HG03039 (cell line): ENCODE measurements around the gene ZNF628.

ENCODE experiments used
- ATAC-seq: cut with Tn5 transposase; IDR thresholded peaks from one replicate; pipeline ENCODE4 v1.9.1; 2021; ENCODE audit warnings: mild to moderate bottlenecking, moderate library complexity; ENCODE audit not compliant: unreplicated experiment

ZNF628 gene

DNA sequence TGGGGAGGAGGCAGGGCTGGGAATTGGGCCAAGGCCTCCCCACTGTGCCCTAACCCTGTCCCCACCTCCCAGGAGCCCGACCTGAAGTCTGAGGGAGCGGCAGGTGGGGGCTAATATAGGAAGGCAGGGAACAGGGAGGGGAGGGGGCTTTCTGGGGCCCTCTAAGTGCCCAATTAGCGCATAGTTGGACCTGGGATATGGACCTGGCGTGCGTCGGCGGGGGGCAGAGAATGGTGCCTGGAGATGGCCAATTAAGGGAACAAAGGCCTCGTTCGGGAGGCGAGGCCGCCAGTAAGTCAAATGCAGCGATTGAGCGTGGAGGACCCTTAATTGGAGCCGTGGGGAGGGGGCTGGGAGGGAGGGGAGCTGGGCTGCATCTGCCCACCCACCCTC is 11.8 kb upstream of the ZNF628 start, which contains the start of gene C19orf85:
Gene C19orf85, minus strand, starts transcription at position 90 of the 393 bp plus-strand sequence. CDS start 197 bp downstream, outside the sequence.
- ATAC-seq, result no peak

DNA sequence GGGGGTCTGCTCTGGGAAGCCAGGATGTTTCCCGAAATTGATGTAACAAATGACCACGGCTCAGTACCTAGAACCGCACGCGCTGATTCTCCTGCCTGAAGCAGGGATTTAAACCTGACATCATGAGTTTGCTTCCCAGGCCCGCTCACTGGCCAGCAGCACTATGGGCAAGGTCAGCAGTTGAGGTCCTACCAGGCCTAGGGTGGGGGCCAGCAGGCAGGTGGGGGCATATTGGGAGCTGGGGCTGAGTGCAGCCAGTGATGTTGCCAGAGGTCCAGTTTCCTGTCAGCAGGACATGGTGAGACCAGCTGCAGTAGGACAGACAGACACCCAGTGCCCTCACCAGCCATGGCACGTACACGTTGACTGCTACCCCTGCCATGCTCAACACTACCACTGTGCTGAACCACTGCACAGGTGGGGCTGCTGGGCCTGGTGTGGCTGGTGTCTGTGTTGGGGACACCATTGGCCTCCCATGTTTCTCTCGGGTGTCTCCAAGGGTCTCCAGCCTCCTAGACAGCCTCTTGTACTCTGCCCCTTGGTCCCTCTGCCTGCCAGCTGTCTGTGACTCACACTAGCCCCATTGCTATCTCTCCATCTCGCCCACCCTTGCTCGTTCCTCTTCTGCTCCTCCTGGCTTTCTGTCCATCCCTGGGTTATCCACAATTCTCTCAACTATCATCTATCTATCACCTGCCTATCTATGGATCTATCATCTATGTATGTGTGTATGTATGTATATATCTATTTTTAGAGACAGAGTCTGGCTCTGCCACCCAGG is 10.8 kb upstream of the ZNF628 start:
- ATAC-seq, result no peak

DNA sequence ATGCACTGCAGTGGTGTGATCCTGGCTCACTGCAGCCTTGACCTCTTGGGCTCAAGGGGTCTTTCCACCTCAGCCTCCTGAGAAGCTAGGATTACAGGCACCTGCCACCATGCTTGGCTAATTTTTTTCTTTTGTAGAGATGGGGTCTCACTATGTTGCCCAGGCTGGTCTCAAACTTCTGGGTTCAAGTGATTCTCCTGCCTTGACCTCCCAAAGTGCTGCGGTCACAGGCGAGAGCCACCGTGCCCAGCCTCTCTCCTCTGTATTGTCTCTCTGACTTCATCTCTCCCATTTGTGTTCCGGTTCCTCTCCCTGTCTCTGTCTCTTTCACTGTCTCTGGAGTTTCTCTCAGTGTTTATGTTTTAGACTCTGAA is 10.2 kb upstream of the ZNF628 start:
- ATAC-seq, result no peak

DNA sequence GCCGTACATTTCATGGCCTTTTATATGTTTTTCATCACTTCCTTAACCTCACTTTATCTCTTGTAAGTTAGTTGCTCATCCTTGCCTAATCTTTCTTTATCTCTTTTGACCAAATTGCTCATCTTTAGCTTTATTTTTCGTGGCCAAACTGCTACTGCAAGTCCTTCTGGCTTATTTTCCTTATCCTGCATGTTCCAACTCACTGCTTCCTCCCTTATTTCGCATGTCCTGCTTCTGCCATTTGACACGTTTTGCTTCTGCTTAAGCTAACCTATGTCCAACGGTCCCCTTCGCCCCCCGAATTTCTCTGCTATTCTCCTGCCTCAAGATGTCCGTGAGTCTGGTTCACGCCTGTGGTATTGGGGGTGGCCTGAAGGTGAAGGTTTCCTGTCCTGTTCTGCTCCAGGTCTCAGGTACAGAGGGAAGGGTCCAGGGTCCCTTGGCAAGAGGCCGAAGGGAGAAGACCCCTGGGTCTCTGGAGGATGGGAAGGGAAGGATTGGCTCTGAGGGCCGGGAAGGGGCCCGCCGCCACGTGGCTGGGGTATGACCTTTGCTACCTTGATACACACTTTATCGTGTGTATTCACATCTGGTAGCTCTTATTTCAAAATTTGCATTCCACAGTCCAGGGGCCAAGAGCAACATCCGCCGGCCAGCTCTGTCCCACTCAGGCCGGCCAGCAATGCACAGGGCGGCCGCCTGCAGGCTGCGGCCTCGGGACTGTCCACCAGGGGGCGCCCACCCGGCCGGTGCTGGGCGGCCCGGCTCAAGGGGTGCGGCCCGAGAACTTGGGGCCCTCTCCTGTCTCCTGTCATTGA is 9.0 kb upstream of the ZNF628 start:
- no peak for ATAC-seq

DNA sequence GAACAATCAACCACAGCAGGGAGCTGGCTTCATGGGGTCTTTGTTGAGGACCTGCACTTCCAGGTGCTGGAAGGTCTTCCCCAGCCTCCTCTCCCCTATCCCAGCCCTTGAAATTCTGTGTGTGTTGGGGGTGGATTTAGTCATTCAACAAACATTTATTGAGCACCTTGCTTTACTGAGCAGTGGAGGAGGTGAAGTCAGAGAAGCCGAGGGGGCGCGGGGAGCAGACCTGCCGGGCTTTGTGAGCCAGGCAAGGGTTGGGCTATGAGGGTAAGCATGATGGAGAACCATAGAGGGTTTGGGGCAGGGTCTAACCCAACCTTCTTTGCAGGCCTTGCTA is 8.4 kb upstream of the ZNF628 start:
- ATAC-seq, result no peak

DNA sequence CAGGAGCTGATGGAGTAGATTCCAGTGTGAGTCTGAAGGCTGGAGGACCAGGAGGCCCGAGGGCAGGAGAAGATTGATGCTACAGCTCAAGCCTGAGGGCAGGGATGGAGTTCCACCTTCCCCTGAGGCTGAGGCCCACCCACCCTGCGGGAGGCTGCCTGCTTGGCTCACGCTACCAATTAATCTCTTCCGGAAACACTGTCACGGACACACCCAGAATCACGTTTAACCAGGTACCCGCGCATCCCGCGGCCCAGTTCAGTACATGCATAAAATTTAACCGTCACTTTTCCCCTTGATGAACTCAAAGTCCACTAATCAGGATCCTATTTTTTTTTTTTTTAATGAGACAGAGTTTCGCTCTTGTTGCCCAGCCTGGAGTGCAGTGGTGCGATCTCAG is 5.2 kb upstream of the ZNF628 start:
- no peak for ATAC-seq

DNA sequence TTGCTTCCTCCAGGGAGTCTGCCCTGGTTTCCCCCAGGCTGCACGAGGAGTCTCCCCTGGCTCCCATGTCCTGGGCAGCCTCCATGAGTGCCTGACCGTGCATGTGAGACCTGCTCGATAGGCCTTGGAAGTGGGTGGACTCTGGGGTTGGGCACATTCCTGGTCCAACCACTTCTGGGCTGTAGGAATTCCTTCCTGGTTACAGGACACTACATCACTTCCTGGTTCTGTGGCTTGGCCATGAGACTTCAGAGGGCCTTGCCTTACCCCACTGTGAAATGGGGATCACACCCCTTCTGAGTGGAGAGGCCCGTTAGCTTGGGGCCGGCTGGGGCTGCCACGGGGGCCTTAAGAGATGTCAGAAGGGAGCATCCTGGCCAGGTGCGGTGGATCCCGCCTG is 4.0 kb upstream of the ZNF628 start:
- no peak for ATAC-seq

DNA sequence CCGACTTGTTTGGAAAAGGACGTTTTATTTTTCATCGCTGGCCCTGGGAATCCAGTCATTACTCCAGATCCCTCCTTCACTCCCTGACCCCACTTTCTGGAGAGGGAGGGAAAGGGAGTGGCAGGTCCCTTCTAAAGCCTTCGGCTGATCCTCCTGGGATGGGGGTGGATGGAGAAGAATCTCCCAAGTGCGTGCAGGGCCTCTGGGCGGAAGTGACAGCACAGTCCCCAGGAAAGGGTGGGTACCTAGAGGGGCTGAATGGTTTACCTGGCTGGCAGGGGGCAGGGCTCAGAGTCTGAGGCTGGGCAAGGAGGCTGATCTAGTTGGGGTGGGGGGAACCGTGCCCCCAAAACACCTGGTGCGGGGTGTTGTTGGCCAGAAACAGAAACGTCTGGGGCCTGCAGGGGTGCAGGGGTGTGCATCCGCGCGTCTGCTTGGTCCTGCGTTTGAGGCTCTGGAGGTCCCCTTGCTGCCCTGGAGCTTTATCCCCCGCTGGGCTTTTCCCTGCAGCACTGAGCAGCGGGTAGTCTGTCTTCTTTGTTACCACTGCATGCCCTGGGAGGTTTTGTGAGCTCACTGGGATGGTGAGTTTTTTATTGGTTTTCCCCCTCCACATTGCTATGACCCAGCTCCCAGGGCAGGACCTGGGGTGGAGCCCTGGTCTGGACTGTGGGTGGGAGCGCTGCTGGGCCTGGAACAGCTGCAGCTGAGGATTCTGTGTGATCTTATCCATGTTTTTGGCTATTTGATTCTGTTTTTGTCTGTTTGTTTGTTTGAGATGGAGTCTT is 3.0 kb upstream of the ZNF628 start:
- no peak for ATAC-seq

DNA sequence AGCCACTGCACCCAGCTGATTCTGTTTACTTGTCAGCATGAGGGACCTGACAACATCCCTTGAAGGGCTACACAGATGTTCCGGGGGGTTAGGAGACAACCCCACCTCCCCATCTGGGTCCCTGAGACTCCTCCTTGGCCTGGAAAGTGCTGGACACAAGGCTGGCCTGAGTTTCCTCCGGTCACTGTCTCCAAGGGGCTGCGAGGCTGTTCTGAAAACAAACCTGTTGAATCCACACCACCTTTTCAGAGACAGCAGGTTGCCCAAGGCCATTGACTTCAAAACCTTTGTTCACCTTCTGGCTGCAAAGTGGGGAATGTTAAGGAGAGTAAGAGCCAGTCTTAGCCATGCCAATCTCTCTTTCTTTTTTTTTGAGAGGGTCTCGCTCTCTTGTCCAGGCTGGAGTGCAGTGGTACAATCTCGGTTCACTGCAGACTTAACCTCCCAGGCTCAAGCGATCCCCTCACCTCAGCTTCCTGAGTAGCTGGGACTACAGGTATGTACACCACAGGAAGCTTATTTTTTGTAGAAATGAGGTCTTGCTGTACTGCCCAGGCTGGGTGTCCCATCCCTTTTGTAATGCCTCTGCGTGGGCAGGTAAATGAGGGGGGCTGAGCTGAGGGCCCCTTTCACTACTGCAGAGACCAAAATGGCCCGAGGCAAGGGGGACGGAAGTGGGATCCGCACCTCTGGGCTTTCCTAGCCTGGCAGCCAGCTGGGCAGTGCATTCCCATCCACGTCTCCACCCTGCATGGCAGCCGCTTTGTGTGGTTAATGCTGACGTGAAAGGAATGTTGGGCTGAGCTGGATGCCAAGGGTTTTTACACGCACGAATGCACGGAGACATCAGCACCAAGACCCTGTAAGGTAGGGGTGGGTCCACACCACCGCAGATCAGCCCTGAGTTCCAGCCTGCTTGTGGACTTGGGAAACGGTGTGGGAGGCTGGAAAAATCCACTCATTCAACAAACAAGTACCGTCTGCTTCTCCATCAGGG is 1.9 kb upstream of the ZNF628 start:
- ATAC-seq, result no peak

DNA sequence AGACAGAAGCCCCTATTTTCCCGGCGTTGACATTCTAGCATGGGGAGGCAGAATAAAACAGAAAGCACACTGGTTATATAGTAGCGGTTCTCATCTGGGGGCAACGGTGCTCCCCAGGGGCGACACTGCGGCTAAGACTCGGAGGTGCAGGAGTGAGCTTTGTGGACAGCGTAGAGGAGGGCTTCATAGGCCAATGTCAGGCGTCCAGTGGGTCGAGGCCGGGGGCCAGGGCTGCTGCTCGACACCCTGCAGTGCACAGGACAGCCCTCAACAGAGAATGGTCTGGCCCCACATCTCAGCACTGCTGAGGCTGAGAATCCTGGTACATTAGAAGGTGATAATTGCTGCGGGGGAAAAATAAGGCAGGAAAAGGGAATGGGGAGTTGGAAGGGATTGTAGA is 1.5 kb downstream of the ZNF628 start:
- ATAC-seq, result no peak

DNA sequence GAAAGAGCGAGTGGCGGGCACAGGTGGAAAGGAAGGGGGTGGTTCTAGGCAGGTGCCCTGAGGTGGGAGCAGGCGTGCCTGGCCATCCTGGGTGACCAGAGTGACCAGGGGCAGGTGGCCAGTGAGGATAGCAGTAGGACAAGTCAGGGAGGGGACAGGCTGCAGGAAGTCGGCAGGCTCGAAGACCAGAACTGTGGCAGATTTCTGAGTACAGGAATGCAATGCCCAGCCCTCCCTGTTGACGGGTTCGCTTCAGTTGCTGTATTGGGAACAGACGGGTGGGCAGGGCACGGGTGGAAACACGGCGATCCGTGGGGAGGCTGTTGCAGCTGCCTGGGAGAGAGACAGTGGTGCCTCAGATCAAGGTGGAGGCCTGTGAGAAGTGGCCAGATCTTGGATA is 1.9 kb downstream of the ZNF628 start:
- ATAC-seq, result no peak

DNA sequence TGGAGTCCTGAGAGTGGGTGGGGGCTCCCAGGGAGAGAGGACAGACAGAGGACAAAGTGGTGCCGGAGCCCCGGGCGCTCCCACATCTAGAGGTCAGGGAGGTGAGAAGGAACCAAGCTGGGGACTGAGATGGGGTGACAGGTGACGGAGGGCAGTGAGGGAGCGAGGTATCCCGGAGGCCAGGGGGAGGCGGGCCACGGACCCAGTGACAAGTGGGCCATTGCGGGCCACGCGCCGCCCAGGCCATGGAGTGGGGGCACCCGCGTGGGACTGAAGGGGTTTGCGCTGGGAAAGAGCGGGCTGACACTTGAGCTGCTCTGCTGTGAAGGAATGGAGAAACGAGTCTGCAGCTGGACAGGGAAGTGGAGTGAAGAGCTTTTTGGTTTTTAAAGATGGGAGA is 2.6 kb downstream of the ZNF628 start:
- ATAC-seq, result no peak

DNA sequence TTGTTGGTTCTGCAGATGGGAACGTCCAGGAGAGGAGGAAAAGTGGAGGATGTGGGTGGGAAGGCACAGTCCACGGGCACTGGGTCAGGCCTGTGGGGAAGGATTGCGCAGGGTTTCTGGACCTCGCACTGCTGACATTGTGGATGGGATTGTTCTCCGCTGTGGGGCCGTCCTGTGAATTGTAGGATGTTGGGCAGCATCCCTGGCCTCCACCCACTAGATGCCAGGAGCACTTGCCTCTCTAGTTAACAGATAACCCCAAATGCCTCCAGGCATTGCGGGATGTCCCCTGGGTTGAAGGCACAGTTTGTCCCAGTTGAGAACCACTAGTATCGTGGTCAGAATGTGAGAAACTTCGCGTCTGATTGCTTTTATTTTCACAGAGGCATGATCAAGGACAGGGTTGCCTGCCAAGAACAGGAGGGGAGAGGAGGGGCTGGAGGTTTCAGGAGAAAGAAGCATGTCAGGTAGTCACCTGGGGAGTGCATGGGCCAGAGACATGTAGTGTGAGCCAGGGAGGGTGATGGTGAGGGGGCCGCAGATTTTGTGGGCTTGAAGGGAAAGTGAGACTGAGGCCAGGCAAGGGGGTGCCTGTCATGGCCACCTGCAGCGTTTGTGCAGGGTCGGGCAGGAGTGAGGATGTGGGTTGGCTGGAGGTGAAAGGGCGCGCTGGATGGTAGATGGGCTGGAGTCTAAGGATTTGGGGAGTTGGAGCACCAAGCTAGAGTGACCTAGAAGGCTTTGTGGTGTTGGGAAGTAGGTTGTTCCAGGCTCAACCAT is 3.2 kb downstream of the ZNF628 start:
- no peak for ATAC-seq

DNA sequence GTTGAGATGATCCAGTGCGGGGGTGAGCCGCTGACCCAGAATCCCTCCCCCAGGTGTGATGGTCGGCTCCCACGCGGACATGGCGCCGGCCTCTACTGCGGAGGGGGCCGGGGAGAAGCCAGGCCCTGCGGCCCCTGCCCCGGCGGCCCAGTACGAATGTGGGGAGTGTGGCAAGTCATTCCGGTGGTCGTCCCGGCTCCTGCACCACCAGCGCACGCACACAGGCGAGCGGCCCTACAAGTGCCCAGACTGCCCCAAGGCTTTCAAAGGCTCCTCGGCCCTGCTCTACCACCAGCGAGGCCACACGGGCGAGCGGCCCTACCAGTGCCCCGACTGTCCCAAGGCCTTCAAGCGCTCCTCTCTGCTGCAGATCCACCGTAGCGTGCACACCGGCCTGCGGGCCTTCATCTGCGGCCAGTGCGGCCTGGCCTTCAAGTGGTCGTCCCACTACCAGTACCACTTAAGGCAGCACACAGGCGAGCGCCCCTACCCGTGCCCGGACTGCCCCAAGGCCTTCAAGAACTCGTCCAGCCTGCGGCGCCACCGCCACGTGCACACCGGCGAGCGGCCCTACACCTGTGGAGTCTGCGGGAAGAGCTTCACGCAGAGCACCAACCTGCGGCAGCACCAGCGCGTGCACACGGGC is 4.9 kb downstream of the ZNF628 start:
- ATAC-seq, result no peak

DNA sequence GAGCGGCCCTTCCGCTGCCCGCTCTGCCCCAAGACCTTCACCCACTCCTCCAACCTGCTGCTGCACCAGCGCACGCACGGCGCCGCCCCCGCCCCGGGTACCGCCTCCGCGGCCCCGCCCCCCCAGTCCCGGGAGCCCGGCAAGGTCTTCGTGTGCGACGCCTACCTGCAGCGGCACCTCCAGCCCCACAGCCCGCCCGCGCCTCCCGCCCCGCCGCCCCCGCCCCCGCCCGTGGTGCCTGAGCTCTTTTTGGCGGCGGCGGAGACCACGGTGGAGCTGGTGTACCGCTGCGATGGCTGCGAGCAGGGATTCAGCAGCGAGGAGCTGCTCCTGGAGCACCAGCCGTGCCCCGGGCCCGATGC is 5.4 kb downstream of the ZNF628 start:
- no peak for ATAC-seq

DNA sequence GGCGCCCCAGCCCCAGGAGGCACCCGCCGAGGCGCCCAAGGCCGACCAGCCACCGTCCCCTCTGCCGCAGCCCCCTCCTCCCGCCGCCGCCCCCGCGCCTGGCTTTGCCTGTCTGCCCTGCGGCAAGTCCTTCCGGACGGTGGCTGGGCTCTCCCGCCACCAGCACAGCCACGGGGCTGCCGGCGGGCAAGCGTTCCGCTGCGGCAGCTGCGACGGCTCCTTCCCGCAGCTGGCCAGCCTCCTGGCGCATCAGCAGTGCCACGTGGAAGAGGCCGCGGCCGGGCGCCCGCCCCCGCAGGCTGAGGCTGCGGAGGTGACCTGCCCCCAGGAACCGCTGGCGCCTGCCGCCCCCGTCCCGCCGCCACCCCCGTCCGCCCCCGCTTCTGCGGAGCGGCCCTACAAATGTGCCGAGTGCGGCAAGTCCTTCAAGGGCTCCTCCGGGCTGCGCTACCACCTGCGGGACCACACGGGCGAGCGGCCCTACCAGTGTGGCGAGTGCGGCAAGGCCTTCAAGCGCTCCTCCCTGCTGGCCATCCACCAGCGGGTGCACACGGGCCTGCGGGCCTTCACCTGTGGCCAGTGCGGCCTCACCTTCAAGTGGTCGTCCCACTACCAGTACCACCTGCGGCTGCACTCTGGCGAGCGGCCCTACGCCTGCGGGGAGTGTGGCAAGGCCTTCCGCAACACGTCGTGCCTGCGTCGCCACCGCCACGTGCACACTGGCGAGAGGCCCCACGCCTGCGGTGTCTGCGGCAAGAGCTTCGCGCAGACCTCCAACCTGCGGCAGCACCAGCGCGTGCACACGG is 5.9 kb downstream of the ZNF628 start:
- ATAC-seq, result no peak

DNA sequence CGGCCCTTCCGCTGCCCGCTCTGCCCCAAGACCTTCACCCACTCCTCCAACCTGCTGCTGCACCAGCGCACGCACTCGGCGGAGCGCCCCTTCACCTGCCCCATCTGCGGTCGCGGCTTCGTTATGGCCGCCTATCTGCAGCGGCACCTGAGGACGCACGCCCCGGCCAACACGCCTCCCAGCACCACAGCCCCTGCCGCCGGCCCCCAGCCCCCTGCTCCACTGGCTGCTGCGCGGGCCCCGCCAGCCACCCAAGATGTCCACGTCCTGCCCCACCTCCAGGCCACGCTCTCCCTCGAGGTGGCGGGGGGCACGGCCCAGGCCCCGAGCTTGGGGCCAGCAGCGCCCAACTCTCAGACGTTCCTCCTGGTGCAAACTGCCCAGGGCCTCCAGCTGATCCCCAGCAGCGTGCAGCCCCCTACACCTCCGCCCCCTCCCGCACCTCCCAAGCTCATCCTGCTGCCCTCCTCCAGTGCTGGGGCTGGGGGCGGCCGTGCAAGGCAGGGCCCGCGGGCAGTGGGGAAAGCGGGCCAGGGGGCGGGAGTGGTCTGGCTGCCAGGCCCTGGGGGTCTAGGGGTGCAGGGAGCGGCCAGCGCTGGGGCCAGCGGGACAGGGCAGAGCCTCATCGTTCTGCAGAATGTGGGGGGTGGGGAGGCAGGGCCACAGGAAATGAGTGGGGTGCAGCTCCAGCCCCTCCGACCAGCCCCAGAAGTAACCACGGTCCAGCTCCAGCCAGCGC is 6.7 kb downstream of the ZNF628 start:
- no peak for ATAC-seq
